ENCODE measurements around the gene CACTIN. TPM values are rescaled to one million over a fixed set of nuclear protein-coding genes. Genes with fewer than 3 reads are reported as not detected.

CACTIN gene
- polyA plus RNA-seq (2011; rRNA removed) (9.3 and 13.8 TPM in 2 replicates), polyA minus RNA-seq (2011; rRNA and poly(A)+ RNA removed) (5.2 and 9.1 TPM in 2 replicates)

GRCh38 chr19:3626473-3627350 is at the start of gene CACTIN:
CACTIN (minus strand) TSS chr19:3626790; CDS start chr19:3626762, 28 bp downstream.
- TF ChIP-seq CTCF (IDR thresholded peaks at IDR 0.05; ENCODE audit: insufficient read depth, low read depth, low read length) = no peak
- ChIA-PET POLR2A (no interaction called here), CTCF (interaction anchor here (1.0 to 1.2 kb wide), 2 partner anchors 78 to 82 kb away, joined by 3 read pairs; no protein-coding TSS in a partner anchor)
- DNase-seq (ENCODE audit: low read depth) = peak; percentile 84
- peaks cover 10% of the 10 kb centered on the region for H3K36me3 ChIP-seq (ENCODE audit: control insufficient read depth, insufficient read depth, low read length)
- peak within 1 kb of the TSS; percentile 92 for H3K4me3 ChIP-seq (ENCODE audit: low read depth, low read length)
- no peaks in the 10 kb centered on the region for H3K27me3 ChIP-seq (ENCODE audit: control insufficient read depth, insufficient read depth, low read length)

GRCh38 chr19:3674784-3675543 is 48.4 kb upstream of the CACTIN start:
- DNase-seq (ENCODE audit: low read depth) = no peak
- POLR2A ChIA-PET = no interaction called here
- CTCF ChIA-PET = interaction anchor here (4.2 kb wide), 1 partner anchor 24 kb away, joined by 19 read pairs; the partner anchor contains the start of gene PIP5K1C
- TF ChIP-seq CTCF (IDR thresholded peaks at IDR 0.05; ENCODE audit: insufficient read depth, low read depth, low read length) = no peak
- Histone ChIP-seq H3K4me3 (ENCODE audit: low read depth, low read length) (no peak overlapping the region), H3K27me3 (ENCODE audit: control insufficient read depth, insufficient read depth, low read length) (no peaks in the 10 kb centered on the region), H3K36me3 (ENCODE audit: control insufficient read depth, insufficient read depth, low read length) (peaks cover 6% of the 10 kb centered on the region)

GRCh38 chr19:3673506-3674439 is 47.2 kb upstream of the CACTIN start:
- H3K4me3 ChIP-seq (ENCODE audit: low read depth, low read length) = no peak overlapping the region
- no peaks in the 10 kb centered on the region for H3K27me3 ChIP-seq (ENCODE audit: control insufficient read depth, insufficient read depth, low read length)
- no peak for DNase-seq (ENCODE audit: low read depth)
- ChIA-PET POLR2A (no interaction called here), CTCF (interaction anchor here (1.2 to 4.2 kb wide), 2 partner anchors 13 to 26 kb away, joined by 3 to 19 read pairs; partner anchors contain the start of gene PIP5K1C)
- H3K36me3 ChIP-seq (ENCODE audit: control insufficient read depth, insufficient read depth, low read length) = no peaks in the 10 kb centered on the region; the same call in 1 of the 2 replicates
- no peak for TF ChIP-seq CTCF (IDR thresholded peaks at IDR 0.05; ENCODE audit: insufficient read depth, low read depth, low read length)

GRCh38 chr19:3672993-3673392 is 46.4 kb upstream of the CACTIN start:
- POLR2A ChIA-PET = no interaction called here
- Histone ChIP-seq H3K4me3 (ENCODE audit: low read depth, low read length) (no peak overlapping the region), H3K36me3 (ENCODE audit: control insufficient read depth, insufficient read depth, low read length) (no peaks in the 10 kb centered on the region; the same call in none of the 2 replicates), H3K27me3 (ENCODE audit: control insufficient read depth, insufficient read depth, low read length) (no peaks in the 10 kb centered on the region)
- CTCF ChIA-PET = interaction anchor here (1.2 to 4.2 kb wide), 3 partner anchors 14 to 26 kb away, joined by 3 to 19 read pairs (median 3); partner anchors contain the start of gene PIP5K1C
- DNase-seq (ENCODE audit: low read depth) = no peak
- TF ChIP-seq CTCF (IDR thresholded peaks at IDR 0.05; ENCODE audit: insufficient read depth, low read depth, low read length) = 0 out of 2 replicates have a peak, but pooled peaks have one; percentile 10
